H9 (cell line): ENCODE data around the gene PSMD5. TPM values are rescaled to one million over a fixed set of nuclear protein-coding genes. Genes with fewer than 3 reads are reported as not detected.

Experiments used
- DNase-seq: peaks from one replicate; pipeline ENCODE4 v3.0.0-alpha.2; 2017
- H2AFZ ChIP-seq: one replicate; pipeline ENCODE4 v1.6.1; 2013; ENCODE audit warnings: mild to moderate bottlenecking, low read length, control low read depth, moderate library complexity
- H2AK5ac ChIP-seq: 2 replicates; pipeline ENCODE4 v1.6.1; 2013; ENCODE audit warnings: low read length, control low read depth, mixed read lengths; ENCODE audit not compliant: insufficient read length
- H2BK120ac ChIP-seq: one replicate; pipeline ENCODE4 v1.6.1; 2013; ENCODE audit warnings: low read depth, mild to moderate bottlenecking, low read length, control low read depth, inconsistent platforms; ENCODE audit not compliant: poor library complexity, severe bottlenecking
- H2BK12ac ChIP-seq: 2 replicates; pipeline ENCODE4 v1.6.1; 2013; ENCODE audit warnings: low read length, control low read depth, mixed read lengths, low read depth; ENCODE audit not compliant: insufficient read length
- H2BK15ac ChIP-seq: 2 replicates; pipeline ENCODE4 v1.6.1; 2013; ENCODE audit warnings: low read depth, low read length, control low read depth
- H2BK20ac ChIP-seq: one replicate; pipeline ENCODE4 v1.6.1; 2013; ENCODE audit warnings: low read depth, mild to moderate bottlenecking, low read length, control low read depth, inconsistent platforms; ENCODE audit not compliant: poor library complexity, severe bottlenecking
- H2BK5ac ChIP-seq: 2 replicates; pipeline ENCODE4 v1.6.1; 2013; ENCODE audit warnings: low read length, control low read depth, mixed read lengths; ENCODE audit not compliant: insufficient read length
- H3K14ac ChIP-seq: 2 replicates; pipeline ENCODE4 v1.6.1; 2013; ENCODE audit warnings: low read length, control low read depth; ENCODE audit not compliant: insufficient read depth
- H3K18ac ChIP-seq: 2 replicates; pipeline ENCODE4 v1.6.1; 2013; ENCODE audit warnings: low read depth, mild to moderate bottlenecking, mixed read lengths, low read length, control low read depth; ENCODE audit not compliant: insufficient read length
- H3K23ac ChIP-seq: 2 replicates; pipeline ENCODE4 v1.6.1; 2013; ENCODE audit warnings: low read length, control low read depth, mixed read lengths, low read depth; ENCODE audit not compliant: insufficient read length
- H3K23me2 ChIP-seq: 2 replicates; pipeline ENCODE4 v1.6.1; 2013; ENCODE audit warnings: low read depth, mild to moderate bottlenecking, mixed read lengths, low read length, control low read depth; ENCODE audit not compliant: insufficient read length, poor library complexity, severe bottlenecking
- H3K27ac ChIP-seq: 2 replicates; pipeline ENCODE4 v1.5.1; 2013; ENCODE audit warnings: low read length, control low read depth, mixed read lengths, low read depth; ENCODE audit not compliant: insufficient read length
- H3K27me3 ChIP-seq: 2 replicates; pipeline ENCODE4 v1.6.1; 2013; ENCODE audit warnings: low read length, control low read depth, inconsistent platforms; ENCODE audit not compliant: insufficient read depth
- H3K4ac ChIP-seq: 2 replicates; pipeline ENCODE4 v1.6.1; 2013; ENCODE audit warnings: low read depth, mild to moderate bottlenecking, control low read depth, inconsistent platforms, low read length, moderate library complexity
- H3K4me1 ChIP-seq: 2 replicates; pipeline ENCODE4 v1.6.1; 2013; ENCODE audit warnings: low read length, control low read depth, inconsistent platforms; ENCODE audit not compliant: insufficient read depth
- H3K4me2 ChIP-seq: 2 replicates; pipeline ENCODE4 v1.6.1; 2013; ENCODE audit warnings: low read length, control low read depth, mixed read lengths; ENCODE audit not compliant: insufficient read length, insufficient read depth
- H3K56ac ChIP-seq: 2 replicates; pipeline ENCODE4 v1.6.1; 2013; ENCODE audit warnings: low read depth, mild to moderate bottlenecking, mixed read lengths, low read length, control low read depth; ENCODE audit not compliant: insufficient read length
- H3K79me1 ChIP-seq: 2 replicates; pipeline ENCODE4 v1.6.1; 2013; ENCODE audit warnings: low read depth, mild to moderate bottlenecking, moderate library complexity, low read length, control low read depth, inconsistent platforms; ENCODE audit not compliant: insufficient read depth, poor library complexity, severe bottlenecking
- H3K79me2 ChIP-seq: 2 replicates; pipeline ENCODE4 v1.6.1; 2013; ENCODE audit warnings: low read length, control low read depth, inconsistent platforms; ENCODE audit not compliant: insufficient read depth
- H3K9ac ChIP-seq: 2 replicates; pipeline ENCODE4 v1.6.1; 2013; ENCODE audit warnings: low read length, control low read depth, mixed read lengths; ENCODE audit not compliant: insufficient read length; ENCODE audit errors: extremely low read depth
- H3K9me3 ChIP-seq: one replicate; pipeline ENCODE4 v1.6.1; 2013; ENCODE audit warnings: low read depth, low read length, inconsistent platforms; ENCODE audit not compliant: control insufficient read depth
- H3T11ph ChIP-seq: one replicate; pipeline ENCODE4 v1.6.1; 2013; ENCODE audit warnings: mild to moderate bottlenecking, low read length, control low read depth, inconsistent platforms
- H4K20me1 ChIP-seq: one replicate; pipeline ENCODE4 v1.6.1; 2013; ENCODE audit not compliant: control insufficient read depth, insufficient read length, insufficient read depth
- H4K5ac ChIP-seq: 2 replicates; pipeline ENCODE4 v1.6.1; 2013; ENCODE audit warnings: low read depth, mild to moderate bottlenecking, mixed read lengths, low read length, control low read depth; ENCODE audit not compliant: insufficient read length
- H4K8ac ChIP-seq: replicated peaks from 2 replicates; pipeline ENCODE4 v1.6.1; 2013; ENCODE audit warnings: low read length, control low read depth, mixed read lengths, low read depth; ENCODE audit not compliant: insufficient read length
- H4K91ac ChIP-seq: 2 replicates; pipeline ENCODE4 v1.6.1; 2013; ENCODE audit warnings: low read depth, mild to moderate bottlenecking, moderate library complexity, mixed read lengths, low read length, control low read depth; ENCODE audit not compliant: insufficient read length
- H3K27ac Mint-ChIP-seq, 3 experiments: 2 replicates in 2 of 3; 3 replicates in 1 of 3; pipeline ENCODE4 v1.8.0; 2020 to 2021; ENCODE audit warnings: mixed read lengths in 3 of 3, mild to moderate bottlenecking in 1 of 3, moderate library complexity in 1 of 3
- H3K27me3 Mint-ChIP-seq: 2 replicates; pipeline ENCODE4 v1.8.0; 2021; ENCODE audit warnings: low read depth, mild to moderate bottlenecking, moderate library complexity, mixed read lengths
- H3K36me3 Mint-ChIP-seq, 3 experiments: 2 replicates in 2 of 3; 3 replicates in 1 of 3; pipeline ENCODE4 v1.8.0; 2020 to 2021; ENCODE audit warnings: low read depth in 3 of 3, mixed read lengths in 3 of 3; ENCODE audit not compliant: insufficient read depth in 1 of 3
- H3K4me1 Mint-ChIP-seq, 2 experiments: 2 replicates each; pipeline ENCODE4 v1.8.0; 2020; ENCODE audit warnings: mixed read lengths in 2 of 2
- H3K4me3 Mint-ChIP-seq, 2 experiments: 2 replicates in 1 of 2; 3 replicates in 1 of 2; pipeline ENCODE4 v1.8.0; 2020 to 2021; ENCODE audit warnings: mild to moderate bottlenecking in 2 of 2, mixed read lengths in 2 of 2, moderate library complexity in 1 of 2
- H3K9me3 Mint-ChIP-seq, 2 experiments: 2 replicates in 1 of 2; 3 replicates in 1 of 2; pipeline ENCODE4 v1.8.0; 2020; ENCODE audit warnings: mild to moderate bottlenecking in 2 of 2, mixed read lengths in 2 of 2, moderate library complexity in 1 of 2
- CTCF ChIP-seq: fragments of 200-600 bp; sonication (generic); conservative IDR thresholded peaks from 3 replicates; pipeline ENCODE4 v1.8.0; 2021; ENCODE audit warnings: antibody characterized with exemption, mild to moderate bottlenecking
- WGBS: extraction: QIAGEN DNeasy Blood & Tissue Kit; methylation state at CpG from one replicate; pipeline ENCODE4 v1.1.7; 2013; ENCODE audit warnings: missing lambda C conversion rate, low lambda C conversion rate, mixed read lengths; ENCODE audit not compliant: insufficient read length; ENCODE audit errors: extremely low coverage; 5-methylcytosine and 5-hydroxymethylcytosine counted together
- total RNA-seq: library from RNA; stranded (reverse); gene quantifications from 2 replicates; pipeline ENCODE4 v1.2.1, GENCODE V29; 2021

The PSMD5 gene
- total RNA-seq, 1 experiment from 2014 or later, result 64.9 TPM

GRCh38 chr9:120780367-120780766, 62.4 kb downstream of the PSMD5 start:
- no peak overlapping the region for H4K8ac ChIP-seq
- H2BK120ac ChIP-seq, result no peak overlapping the region
- H4K20me1 ChIP-seq, result no peaks in the 10 kb centered on the region

More at GRCh38 chr9:120780367-120780766, 62.4 kb downstream of the PSMD5 start:
- Histone ChIP-seq H3K23me2 (no peaks in the 10 kb centered on the region), H2BK20ac (no peak overlapping the region), H2AFZ (no peak overlapping the region), H2BK5ac (no peak overlapping the region), H3K9ac (no peak overlapping the region), H3K9me3 (no peaks in the 10 kb centered on the region), H3K4me2 (no peak overlapping the region), H3K79me1 (peaks cover 3% of the 10 kb centered on the region), H3T11ph (no peak overlapping the region), H2BK12ac (no peak overlapping the region), H2BK15ac (no peak overlapping the region), H3K79me2 (no peaks in the 10 kb centered on the region; the same call in 1 of the 2 replicates), H3K14ac (no peak overlapping the region), H3K18ac (no peak overlapping the region), H3K4ac (no peak overlapping the region), H3K27me3 (no peaks in the 10 kb centered on the region), H4K5ac (no peak overlapping the region), H2AK5ac (no peak overlapping the region), H4K91ac (no peak overlapping the region), H3K27ac (no peak overlapping the region), H3K4me1 (no peaks in the 10 kb centered on the region), H3K56ac (no peak overlapping the region), H3K23ac (no peak overlapping the region)
- no peaks in the 10 kb centered on the region for H3K27me3 Mint-ChIP-seq
- no CpG with 5 or more reads among the region's 3 CpGs for WGBS
- H3K4me1 Mint-ChIP-seq, result no peaks in the 10 kb centered on the region
- H3K4me3 Mint-ChIP-seq, result no peak overlapping the region
- no peak overlapping the region for H3K27ac Mint-ChIP-seq
- H3K9me3 Mint-ChIP-seq, result no peaks in the 10 kb centered on the region
- H3K36me3 Mint-ChIP-seq, result peaks cover 15 to 52% (median 47%) of the 10 kb centered on the region in 3 experiments
- no peak for TF ChIP-seq CTCF
- DNase-seq, result no peak
